MM.1S (cell line): ENCODE results near the gene GDPD5.

Experiments used
- CTCF ChIP-seq: fragments of 300-600 bp; sonication (generic); IDR thresholded peaks from 2 replicates; pipeline ENCODE4 v1.5.1; 2016; ENCODE audit warnings: antibody characterized with exemption, low read length, mixed read lengths
- EZH2phosphoT487 ChIP-seq: fragments of 300-600 bp; sonication (generic); IDR thresholded peaks from 2 replicates; pipeline ENCODE4 v1.6.1; 2018; ENCODE audit warnings: antibody characterized with exemption, low read length

GRCh38 chr11:75427181-75427580 is 98.6 kb downstream of the GDPD5 start:
- TF ChIP-seq CTCF, result no peak
- no peak for TF ChIP-seq EZH2phosphoT487
